HG02981 (cell line): ENCODE data around the gene RNF44.

Source experiments
- ATAC-seq: cut with Tn5 transposase; IDR thresholded peaks from one replicate; pipeline ENCODE4 v1.9.1; 2021; ENCODE audit warnings: mild to moderate bottlenecking, moderate library complexity; ENCODE audit not compliant: unreplicated experiment

Gene RNF44

DNA sequence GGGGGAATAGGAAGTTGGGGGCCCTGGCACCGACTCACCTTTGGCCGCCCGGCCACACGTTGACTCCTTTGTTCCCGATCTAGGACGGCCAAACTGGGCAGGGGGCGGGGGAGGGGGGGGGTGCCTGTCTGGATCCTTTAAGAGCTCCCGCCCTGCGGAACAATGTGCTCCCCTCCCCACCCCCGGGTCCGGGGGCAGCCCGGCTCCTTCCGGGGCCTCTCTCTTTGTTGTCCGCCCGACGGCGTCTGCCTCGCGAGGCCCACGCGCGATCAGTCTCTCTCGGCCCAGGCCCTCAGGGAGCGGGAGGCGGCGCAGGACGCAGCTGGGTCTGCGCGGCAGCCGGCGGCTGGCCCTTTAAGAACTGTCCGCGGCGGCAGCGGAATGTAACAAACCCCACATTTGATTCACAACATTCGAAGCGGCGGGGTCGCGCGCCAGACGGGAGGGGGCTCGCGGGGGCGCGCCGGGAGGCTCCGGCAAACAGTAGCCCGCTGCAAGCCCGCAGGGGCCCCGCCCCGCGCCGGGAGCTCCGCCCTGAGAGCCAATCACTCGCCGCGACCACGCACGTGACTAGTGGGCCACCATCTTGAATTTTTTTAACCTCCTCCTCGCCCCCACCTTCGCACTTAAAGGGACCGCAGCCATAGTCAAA lies at the start of gene RNF44:
TSS of gene RNF44 (minus strand) at position 501 of the 652 bp plus-strand sequence. CDS start 4,930 bp downstream, outside the sequence.
- ATAC-seq, result peak; percentile 39

DNA sequence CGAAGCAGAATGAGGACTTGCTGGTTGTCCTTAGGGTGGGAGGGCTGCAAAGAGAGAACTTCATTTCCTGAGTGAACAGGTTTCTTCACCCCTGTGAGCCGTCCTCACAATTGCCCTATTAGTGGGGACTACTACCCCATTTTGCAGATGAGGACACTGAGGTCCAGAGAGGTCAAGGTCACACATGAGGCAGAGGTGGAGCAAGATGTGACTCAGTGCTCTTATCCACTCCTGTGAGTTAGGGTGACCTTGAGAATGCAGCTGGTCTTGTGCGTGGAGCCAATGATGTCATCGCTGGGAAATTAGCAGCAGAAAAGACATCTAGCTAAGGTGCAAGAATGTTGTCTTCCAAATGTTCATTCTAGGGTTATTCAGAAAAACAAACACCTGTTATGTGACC lies 45.9 kb upstream of the RNF44 start:
- no peak for ATAC-seq

DNA sequence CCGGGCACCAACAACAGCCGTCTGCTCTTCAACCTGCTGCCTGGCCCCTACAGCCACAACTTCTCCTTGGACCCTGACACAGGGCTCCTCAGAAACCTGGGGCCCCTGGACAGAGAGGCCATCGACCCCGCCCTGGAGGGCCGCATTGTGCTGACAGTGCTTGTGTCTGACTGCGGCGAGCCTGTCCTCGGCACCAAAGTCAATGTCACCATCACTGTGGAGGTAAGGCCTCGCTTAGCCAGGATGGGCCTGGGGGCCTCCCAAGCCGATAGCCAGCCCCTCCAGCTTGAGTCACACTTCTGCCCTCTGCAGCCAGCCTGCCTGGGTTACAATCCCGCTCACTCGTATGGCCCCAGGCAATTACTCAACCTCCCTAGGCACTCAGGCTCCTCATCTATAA lies 44.2 kb upstream of the RNF44 start:
- ATAC-seq, result no peak

GRCh38 chr5:176579323-176579722 lies 42.1 kb upstream of the RNF44 start:
- no peak for ATAC-seq

GRCh38 chr5:176578391-176578808 lies 41.2 kb upstream of the RNF44 start:
- ATAC-seq, result no peak

DNA sequence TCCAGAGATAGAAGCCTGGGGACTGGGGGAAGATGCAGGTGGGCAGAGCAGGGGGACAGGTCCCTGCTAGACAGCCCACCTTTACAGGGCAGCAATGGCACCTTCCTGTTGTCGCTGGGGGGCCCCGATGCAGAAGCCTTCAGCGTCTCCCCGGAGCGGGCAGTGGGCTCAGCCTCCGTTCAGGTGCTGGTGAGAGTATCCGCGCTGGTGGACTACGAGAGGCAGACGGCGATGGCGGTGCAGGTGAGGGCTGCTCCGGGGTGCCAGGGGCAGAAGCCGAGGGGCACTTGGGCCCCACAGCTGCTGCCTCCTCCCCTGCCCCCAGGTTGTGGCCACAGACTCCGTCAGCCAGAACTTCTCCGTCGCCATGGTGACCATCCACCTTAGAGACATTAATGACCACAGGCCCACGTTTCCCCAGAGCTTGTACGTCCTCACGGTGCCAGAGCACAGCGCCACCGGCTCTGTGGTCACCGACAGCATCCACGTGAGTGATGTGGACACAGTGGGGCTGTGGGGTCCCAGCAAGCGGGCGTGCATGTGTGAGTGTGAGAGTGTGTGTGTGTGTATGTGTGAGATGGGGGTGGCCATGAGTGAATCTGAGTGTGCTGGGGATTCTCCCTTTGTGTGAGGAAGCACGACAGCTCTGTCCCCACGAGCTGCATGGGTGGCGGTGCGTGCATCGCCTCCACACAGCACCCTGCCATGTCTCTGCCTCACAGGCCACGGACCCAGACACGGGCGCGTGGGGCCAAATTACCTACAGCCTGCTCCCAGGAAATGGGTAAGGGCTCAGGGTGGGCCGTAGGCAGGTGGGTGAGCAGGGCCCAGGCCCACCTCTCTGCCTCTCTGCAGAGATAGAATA lies 40.3 kb upstream of the RNF44 start:
- no peak for ATAC-seq

GRCh38 chr5:176575488-176576422 lies 38.6 kb upstream of the RNF44 start:
- ATAC-seq, result no peak

DNA sequence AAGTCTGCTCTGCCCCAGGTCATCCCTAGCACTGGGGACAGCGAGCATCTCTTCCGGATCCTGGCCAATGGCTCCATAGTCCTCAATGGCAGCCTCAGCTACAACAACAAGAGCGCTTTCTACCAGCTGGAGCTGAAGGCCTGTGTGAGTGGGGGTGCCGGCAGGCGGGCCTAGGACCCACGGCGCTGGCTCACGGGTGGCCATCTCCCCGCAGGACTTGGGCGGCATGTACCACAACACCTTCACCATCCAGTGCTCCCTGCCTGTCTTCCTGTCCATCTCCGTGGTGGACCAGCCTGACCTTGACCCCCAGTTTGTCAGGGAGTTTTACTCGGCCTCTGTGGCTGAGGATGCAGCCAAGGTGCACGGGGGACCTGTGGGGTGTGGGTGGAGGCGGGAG lies 37.9 kb upstream of the RNF44 start:
- ATAC-seq, result no peak

DNA sequence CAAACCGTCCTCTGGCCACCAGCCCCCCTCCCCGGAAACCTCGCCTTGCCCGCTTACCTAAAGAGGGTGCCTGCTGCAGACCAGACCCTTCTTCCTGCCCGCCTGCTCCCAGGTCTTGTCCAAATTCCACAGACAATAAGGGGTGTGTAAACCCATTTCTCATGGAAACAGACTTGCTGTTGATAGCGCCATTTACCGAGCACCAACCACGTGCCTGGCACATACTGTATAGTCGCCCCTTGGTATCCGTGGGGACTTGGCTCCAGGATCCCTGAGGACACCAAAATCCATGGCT lies 37.0 kb upstream of the RNF44 start:
- ATAC-seq, result no peak

DNA sequence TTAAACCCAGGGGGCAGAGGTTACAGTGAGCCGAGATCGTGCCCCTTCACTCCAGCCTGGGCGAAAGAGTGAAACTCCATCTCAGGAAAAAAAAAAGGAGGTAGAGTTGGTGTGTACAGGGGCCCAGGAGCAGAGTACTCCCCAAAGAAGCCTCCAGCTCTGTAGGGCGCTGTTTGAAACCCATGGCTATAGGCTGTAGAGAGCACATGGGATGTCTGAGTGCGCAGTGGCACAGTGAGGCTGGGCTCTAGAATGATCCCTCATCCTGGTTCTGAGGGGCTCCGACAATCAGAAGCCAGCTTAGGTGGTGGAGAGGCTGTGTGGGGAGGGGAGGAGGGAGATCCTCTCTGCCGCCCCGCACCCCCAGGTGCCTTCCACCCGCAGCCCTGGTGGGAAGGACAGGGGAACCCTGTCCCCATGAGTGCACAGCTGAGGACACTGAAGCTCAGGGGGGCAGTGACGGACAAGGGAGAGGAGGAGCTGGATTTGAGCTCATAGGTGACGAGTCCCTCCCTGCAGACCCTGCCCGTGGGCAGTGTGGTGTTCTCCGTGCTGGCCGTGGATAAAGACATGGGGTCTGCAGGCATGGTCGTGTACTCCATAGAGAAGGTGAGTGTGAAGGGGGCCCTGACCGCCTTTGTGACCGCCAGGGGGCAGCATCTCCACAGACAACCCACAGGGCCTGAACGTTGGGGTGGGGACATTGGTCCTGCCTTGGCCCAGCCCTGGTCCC lies 36.5 kb upstream of the RNF44 start:
- ATAC-seq, result no peak

- ATAC-seq, result no peak
Measured at GRCh38 chr5:176570044-176570443, 32.8 kb upstream of the RNF44 start.

- ATAC-seq, result no peak
Measured at GRCh38 chr5:176568657-176569056, 31.5 kb upstream of the RNF44 start.

GRCh38 chr5:176565760-176566288 lies 28.6 kb upstream of the RNF44 start:
- ATAC-seq, result no peak

- ATAC-seq, result no peak
Measured at GRCh38 chr5:176564002-176564401, 26.8 kb upstream of the RNF44 start.

GRCh38 chr5:176562189-176562588 lies 25.0 kb upstream of the RNF44 start:
- ATAC-seq, result no peak

DNA sequence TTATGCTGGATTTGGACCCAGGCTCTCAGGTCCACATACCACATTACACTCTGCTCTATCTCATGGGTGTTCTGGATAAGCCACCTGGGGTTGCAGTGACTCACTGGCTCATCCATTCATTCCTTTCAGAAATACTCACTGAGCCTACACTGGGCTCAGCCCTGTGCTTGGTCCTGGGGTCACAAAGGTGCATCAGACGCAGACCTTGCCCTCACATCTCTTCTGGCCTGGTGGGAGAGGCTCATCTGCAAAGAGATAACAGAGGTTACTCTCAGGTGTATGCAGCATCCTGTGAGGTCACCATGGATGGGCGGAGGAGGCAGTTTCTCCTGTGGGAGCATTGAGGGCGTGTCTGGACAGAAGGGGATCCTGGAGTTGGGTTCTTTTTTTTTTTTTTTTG lies 24.1 kb upstream of the RNF44 start:
- ATAC-seq, result no peak

DNA sequence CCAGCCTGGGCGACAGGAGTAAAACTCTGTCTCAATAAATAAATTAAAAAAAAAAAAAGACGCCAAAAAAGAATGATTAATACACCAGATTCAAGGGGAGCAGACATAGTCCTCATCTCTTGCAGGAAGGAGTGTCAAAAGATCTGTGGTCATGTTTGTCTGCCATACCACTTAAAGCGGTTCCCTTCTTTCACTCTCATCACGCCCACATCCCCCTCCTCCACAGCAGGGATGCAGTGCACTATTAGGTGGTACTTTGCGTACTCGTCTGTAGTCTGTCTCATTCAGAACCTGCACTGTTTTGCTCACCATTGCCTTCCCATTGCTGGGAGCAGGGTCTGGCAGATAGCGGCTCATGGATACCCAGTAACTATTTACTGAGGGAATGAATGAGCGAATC lies 23.2 kb upstream of the RNF44 start:
- ATAC-seq, result no peak

DNA sequence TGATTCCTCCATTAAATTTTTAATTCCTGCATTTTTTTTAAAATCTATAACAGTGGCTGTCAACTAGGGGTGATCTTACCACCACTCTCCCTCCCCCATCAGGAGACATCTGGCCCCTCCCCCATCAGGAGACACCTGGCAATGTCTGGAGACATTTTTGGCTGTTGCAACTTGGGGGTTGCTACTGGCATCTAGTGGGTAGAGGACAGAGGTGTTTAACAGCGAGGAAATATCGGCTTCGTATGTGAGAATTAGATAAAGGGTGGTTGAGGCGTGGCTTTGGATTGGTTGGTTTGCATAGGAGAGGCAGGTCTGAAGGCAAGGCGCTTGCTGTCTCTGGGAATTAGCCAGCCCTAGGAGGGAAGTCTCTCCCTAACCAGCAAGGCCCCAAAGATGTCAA lies 22.5 kb upstream of the RNF44 start:
- no peak for ATAC-seq

DNA sequence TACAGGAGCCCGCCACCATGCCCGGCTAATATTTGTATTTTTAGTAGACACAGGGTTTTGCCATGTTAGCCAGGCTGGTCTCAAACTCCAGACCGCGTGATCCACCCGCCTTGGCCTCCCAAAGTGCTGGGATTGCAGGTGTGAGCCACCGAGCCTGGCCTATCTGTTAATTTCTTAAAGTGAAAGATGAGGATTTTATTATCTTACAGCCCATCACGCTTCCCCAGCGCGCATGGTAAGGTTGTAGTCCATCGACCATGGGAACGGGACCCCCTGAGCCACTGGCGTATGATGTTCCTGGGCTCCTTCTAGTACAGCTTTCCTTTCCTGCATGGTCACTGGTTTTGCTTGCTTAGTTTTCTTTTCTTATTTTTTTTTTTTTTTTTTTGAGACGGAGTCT lies 20.6 kb upstream of the RNF44 start:
- no peak for ATAC-seq

- ATAC-seq, result no peak
Measured at GRCh38 chr5:176553260-176554085, 16.3 kb upstream of the RNF44 start.
